Activated T-helper 2 cell treated with anti-CD3 and anti-CD28 coated beads, Interferon-gamma antibody, Interleukin-2, Interleukin-4, amounts not matched to agents 10 μg/mL and 5 μg/mL and 100 μg/mL, durations not matched to agents 14 hours and 24 hours and 36 hours (primary cell): ENCODE data around the gene UST. TPM values are rescaled to one million over a fixed set of nuclear protein-coding genes. Genes with fewer than 3 reads are reported as not detected.
A peak's percentile ranks its signal among the peaks of the same experiment; 100 is the strongest.

Experiments
- DNase-seq: peaks from one replicate; pipeline ENCODE4 v3.0.0; 2021; ENCODE audit warnings: low spot score
- H3K27ac Mint-ChIP-seq: one replicate; pipeline ENCODE4 v1.8.0; 2021; ENCODE audit warnings: mixed read lengths
- H3K27me3 Mint-ChIP-seq: one replicate; pipeline ENCODE4 v1.8.0; 2021; ENCODE audit warnings: low read depth, mixed read lengths
- H3K36me3 Mint-ChIP-seq: one replicate; pipeline ENCODE4 v1.8.0; 2021; ENCODE audit warnings: low read depth, mixed read lengths
- H3K4me1 Mint-ChIP-seq: one replicate; pipeline ENCODE4 v1.8.0; 2021; ENCODE audit warnings: low read depth, mixed read lengths
- H3K4me3 Mint-ChIP-seq: one replicate; pipeline ENCODE4 v1.8.0; 2021; ENCODE audit warnings: low read depth, mild to moderate bottlenecking, moderate library complexity, mixed read lengths
- H3K9me3 Mint-ChIP-seq: one replicate; pipeline ENCODE4 v1.8.0; 2021; ENCODE audit warnings: mixed read lengths
- intact Hi-C: fragments of 100-400 bp; cut with micrococcal nuclease; formaldehyde crosslinking; loops from one replicate; pipeline ENCODE4 v1.15.1; 2023
- total RNA-seq: library from RNA; stranded (reverse); gene quantifications from 2 replicates; pipeline ENCODE4 v1.2.3, GENCODE V29; 2022

The UST gene
- total RNA-seq, 1 donor from 2014 or later = 1.3 TPM

DNA sequence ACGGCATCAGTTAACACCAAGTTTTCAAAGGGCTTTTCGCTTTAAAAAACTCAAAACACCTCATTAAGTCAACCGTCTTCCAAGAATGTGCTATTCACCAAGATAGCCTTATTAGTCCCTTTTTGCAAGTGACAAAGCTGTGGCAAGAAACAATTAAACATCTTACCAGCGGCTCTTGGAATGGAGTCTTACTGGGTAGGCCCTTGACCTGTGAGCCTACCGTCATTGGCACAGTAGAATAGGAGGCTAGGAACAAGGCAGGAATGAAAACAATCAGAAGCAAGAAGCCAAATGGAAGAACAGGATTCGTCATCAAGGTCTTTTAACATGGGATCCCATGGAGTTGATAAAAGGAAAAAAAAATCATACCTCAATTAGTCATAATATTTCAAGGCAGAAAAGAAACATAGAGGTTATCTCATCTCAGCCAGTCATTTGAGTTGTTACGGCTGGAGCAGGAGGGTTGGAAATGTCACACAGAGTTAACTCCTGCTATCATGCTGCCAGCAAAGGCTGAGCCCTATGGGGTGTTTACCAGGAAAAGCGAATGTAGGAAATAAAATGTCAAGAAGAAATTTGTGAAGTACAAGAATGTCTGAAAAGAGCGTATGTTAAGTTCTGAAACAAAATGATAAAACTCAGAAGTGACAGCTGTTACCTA is 236.4 kb downstream of the UST start:
- H3K4me3 Mint-ChIP-seq = no peak overlapping the region
- no peak overlapping the region for H3K27ac Mint-ChIP-seq
- H3K36me3 Mint-ChIP-seq = no peaks in the 10 kb centered on the region
- no peaks in the 10 kb centered on the region for H3K4me1 Mint-ChIP-seq
- H3K9me3 Mint-ChIP-seq = no peaks in the 10 kb centered on the region
- DNase-seq = no peak
- peaks cover 29% of the 10 kb centered on the region for H3K27me3 Mint-ChIP-seq
- intact Hi-C loops = no loop called here

DNA sequence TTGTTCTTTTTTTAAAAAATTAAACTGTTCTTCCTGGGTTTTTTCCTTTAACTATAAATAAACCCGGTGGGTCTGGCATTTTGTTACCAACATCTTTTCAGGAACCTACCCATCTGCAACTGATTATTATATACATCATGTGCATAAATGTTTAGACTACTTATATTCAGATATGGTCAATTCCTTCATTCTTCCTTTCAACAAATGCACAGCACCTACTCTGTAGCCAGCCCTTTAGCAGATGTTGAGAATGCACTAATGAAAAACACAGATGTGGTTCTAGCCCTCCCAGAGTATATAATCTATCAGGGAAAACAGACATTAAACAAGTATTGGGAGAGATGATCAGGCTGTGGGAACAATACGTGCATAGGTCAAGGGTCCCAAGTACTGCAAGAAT is 237.1 kb downstream of the UST start:
- no peaks in the 10 kb centered on the region for H3K4me1 Mint-ChIP-seq
- no peaks in the 10 kb centered on the region for H3K36me3 Mint-ChIP-seq
- DNase-seq = no peak
- intact Hi-C loops = no loop called here
- no peak overlapping the region for H3K4me3 Mint-ChIP-seq
- no peaks in the 10 kb centered on the region for H3K9me3 Mint-ChIP-seq
- H3K27ac Mint-ChIP-seq = no peak overlapping the region
- H3K27me3 Mint-ChIP-seq = peaks cover 32% of the 10 kb centered on the region

DNA sequence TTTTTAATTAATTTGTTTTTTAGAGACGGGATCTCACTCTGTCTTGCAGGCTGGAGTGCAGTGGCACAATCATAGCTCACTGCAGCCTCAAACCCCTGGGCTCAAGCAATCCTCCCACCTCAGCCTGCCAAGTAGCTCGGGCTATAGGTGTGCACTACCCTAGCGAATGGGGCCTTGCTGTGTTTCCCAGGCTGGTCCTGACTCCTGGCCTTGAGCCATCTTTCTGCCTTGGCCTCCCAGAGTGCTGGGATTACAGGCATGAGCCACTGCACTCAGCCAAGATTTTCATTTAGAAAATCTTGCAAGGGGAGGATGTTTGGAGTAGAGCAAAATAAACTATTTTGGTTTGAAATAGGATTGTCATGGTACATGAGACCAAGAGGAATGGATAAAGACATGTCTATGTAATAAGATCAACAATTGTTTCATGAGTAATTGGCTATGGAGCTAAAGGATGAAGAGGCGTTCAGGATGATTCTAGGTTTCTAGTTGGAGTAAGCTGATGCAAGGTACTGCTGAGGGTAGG is 237.8 kb downstream of the UST start:
- no peak overlapping the region for H3K27ac Mint-ChIP-seq
- no peaks in the 10 kb centered on the region for H3K9me3 Mint-ChIP-seq
- intact Hi-C loops = no loop called here
- H3K4me3 Mint-ChIP-seq = no peak overlapping the region
- peaks cover 33% of the 10 kb centered on the region for H3K27me3 Mint-ChIP-seq
- peaks cover 1% of the 10 kb centered on the region for H3K4me1 Mint-ChIP-seq
- DNase-seq = no peak
- no peaks in the 10 kb centered on the region for H3K36me3 Mint-ChIP-seq

DNA sequence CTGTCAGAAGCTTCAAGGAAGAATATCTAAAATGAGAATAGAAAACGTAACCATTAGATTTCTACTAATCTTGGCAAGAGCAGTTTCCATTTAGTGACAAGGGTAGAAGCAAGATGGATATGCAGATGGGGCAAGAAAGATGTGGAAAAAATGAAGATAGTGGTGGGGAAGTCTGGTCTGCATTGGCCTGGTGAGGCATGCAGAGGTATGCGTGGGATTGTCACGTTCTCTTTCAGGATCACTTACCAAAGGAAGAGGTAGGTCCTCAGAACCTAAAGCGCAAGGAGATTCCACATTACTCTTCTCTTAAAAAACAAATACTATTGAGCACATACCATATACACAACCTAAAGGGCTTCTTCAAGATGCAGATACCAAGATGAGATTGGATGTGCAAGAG is 238.7 kb downstream of the UST start:
- Mint-ChIP-seq H3K27me3 (peaks cover 32% of the 10 kb centered on the region), H3K4me1 (peaks cover 1% of the 10 kb centered on the region), H3K36me3 (no peaks in the 10 kb centered on the region), H3K9me3 (no peaks in the 10 kb centered on the region), H3K27ac (no peak overlapping the region), H3K4me3 (no peak overlapping the region)
- intact Hi-C loops = no loop called here
- DNase-seq = no peak

DNA sequence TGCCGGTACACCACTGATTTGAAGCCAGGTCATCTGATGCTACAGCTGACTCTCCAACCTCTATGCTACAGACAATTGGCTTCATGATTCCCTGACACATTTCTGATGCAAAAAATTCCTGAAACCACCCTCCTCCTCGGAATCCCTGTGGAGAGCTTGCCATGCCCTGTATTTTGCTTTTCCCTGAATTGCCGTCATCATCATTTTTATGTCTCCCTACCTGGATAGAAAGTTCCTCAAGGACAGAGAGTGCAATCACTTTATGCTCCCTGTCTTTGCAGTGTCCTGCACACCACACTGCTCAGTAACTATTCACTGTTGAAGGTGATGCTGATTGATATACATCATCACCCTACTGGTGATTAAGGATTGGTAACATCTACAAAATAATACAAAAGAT is 239.8 kb downstream of the UST start:
- no peak for DNase-seq
- H3K27ac Mint-ChIP-seq = no peak overlapping the region

DNA sequence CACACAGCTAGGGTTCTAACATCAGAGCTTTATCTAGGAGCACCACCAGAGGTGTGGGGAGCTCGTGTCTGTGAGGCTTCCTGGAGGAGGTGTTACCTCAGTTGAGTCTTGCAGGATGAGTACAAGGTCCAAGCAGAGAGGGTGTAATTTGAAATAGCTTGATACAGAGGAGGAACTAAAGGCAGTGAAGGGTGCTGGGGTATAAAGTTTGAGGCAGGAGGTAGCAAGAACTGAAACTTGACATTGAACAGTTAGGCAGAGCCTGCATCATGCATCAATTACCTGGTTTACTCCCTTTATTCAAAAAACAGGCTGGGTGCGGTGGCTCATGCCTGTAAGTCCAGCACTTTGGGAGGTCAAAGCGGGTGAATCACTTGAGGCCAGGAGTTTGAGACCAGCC is 241.2 kb downstream of the UST start:
- Mint-ChIP-seq H3K4me1 (peaks cover 1% of the 10 kb centered on the region), H3K9me3 (no peaks in the 10 kb centered on the region), H3K27ac (no peak overlapping the region), H3K27me3 (peaks cover 30% of the 10 kb centered on the region), H3K36me3 (no peaks in the 10 kb centered on the region), H3K4me3 (no peak overlapping the region)
- intact Hi-C loops = no loop called here
- no peak for DNase-seq

More for the DNA sequence above, 239.8 kb downstream of the UST start:
- peaks cover 1% of the 10 kb centered on the region for H3K4me1 Mint-ChIP-seq
- no peaks in the 10 kb centered on the region for H3K36me3 Mint-ChIP-seq
- H3K4me3 Mint-ChIP-seq = no peak overlapping the region
- peaks cover 30% of the 10 kb centered on the region for H3K27me3 Mint-ChIP-seq
- no peaks in the 10 kb centered on the region for H3K9me3 Mint-ChIP-seq
- intact Hi-C loops = no loop called here

DNA sequence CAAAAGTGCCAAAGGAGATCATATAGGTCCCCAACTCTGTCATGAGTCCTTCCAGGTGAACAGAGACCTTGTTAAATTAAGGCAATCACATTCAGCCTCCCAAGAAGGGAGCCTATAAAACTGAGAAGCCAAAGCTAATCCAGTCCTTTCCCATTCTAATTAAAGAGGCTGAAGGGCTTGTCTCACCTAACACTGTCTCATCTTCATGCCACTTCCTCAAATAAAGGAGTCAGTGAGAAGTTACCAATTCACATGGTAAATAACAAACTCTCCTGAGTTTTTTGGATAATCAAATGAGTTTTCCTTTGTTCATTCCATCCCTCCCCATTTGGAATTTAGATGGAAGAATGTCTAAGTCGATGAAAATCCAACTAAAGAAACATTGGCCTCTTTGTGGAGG is 242.8 kb downstream of the UST start:
- H3K27ac Mint-ChIP-seq = no peak overlapping the region
- intact Hi-C loops = no loop called here
- H3K4me1 Mint-ChIP-seq = peaks cover 1% of the 10 kb centered on the region
- H3K9me3 Mint-ChIP-seq = no peaks in the 10 kb centered on the region
- peaks cover 30% of the 10 kb centered on the region for H3K27me3 Mint-ChIP-seq
- no peak for DNase-seq
- no peaks in the 10 kb centered on the region for H3K36me3 Mint-ChIP-seq
- no peak overlapping the region for H3K4me3 Mint-ChIP-seq

DNA sequence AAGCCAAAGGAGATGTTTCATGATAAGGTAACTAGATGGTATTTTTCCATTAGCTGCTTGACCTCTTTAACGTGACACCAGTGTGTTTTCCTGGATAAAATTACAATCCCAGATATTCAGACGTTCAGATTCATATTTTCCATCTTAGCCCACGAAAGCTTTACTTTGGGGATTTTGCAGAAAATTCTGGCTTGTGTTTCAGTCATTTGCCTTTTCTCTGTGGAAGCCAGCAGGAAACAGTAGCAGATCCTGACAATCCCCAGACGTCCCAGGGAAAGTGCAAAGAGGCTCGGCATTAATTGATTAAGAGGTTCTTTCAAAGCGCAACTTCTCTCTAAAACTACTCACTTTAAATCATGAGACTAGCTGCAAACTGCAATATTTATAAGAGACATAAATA is 243.6 kb downstream of the UST start:
- no peak overlapping the region for H3K4me3 Mint-ChIP-seq
- no peak for DNase-seq
- intact Hi-C loops = no loop called here

DNA sequence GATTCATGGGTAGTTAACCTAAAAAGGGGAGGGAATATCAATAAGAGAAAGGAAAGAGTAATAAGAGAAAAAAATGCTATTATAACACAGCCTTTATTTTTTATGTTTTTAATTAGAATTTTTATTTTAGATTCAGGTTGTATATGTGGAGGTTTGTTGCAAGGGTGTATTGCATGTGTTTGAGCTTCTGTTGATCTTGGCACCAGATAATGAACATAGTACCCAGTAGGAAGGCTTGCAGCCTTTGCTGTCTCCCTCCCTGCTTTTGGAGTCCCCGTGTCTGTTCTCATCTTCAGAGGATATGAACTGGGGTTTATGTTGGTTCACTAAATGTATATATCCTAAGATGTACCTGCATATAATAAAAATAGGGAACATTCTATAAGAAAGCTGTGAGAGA is 250.0 kb downstream of the UST start:
- DNase-seq = no peak
- peaks cover 13% of the 10 kb centered on the region for H3K27me3 Mint-ChIP-seq
- no peak overlapping the region for H3K27ac Mint-ChIP-seq
- H3K4me1 Mint-ChIP-seq = peaks cover 14% of the 10 kb centered on the region
- peaks cover 11% of the 10 kb centered on the region for H3K36me3 Mint-ChIP-seq
- H3K9me3 Mint-ChIP-seq = peaks cover 17% of the 10 kb centered on the region
- intact Hi-C loops = no loop called here
- H3K4me3 Mint-ChIP-seq = no peak overlapping the region

More for the DNA sequence above, 243.6 kb downstream of the UST start:
- Mint-ChIP-seq H3K4me1 (peaks cover 1% of the 10 kb centered on the region), H3K27ac (no peak overlapping the region), H3K36me3 (no peaks in the 10 kb centered on the region), H3K27me3 (peaks cover 23% of the 10 kb centered on the region), H3K9me3 (no peaks in the 10 kb centered on the region)

DNA sequence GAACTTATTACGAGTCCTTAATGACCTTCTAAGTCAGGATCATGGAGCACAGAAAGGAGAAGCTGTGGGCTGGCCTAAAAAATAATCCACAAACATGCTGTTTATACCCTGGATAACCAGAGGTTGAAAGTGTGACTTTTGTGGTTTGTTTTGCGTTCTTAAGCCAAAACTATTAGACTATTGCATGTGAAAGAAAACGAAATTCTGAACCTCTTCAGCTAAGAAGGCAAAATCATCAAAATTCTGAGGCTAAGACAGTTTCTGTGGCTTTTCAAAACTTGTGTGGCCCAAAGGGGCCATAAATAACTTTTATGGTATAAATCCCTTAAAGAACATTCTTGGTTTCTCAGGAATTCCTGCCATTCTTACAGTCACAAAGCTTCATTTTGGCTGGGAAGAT is 251.0 kb downstream of the UST start:
- Mint-ChIP-seq H3K27me3 (peaks cover 13% of the 10 kb centered on the region), H3K9me3 (peaks cover 21% of the 10 kb centered on the region), H3K4me3 (no peak overlapping the region), H3K27ac (no peak overlapping the region), H3K36me3 (peaks cover 11% of the 10 kb centered on the region), H3K4me1 (peaks cover 14% of the 10 kb centered on the region)
- intact Hi-C loops = no loop called here
- no peak for DNase-seq

DNA sequence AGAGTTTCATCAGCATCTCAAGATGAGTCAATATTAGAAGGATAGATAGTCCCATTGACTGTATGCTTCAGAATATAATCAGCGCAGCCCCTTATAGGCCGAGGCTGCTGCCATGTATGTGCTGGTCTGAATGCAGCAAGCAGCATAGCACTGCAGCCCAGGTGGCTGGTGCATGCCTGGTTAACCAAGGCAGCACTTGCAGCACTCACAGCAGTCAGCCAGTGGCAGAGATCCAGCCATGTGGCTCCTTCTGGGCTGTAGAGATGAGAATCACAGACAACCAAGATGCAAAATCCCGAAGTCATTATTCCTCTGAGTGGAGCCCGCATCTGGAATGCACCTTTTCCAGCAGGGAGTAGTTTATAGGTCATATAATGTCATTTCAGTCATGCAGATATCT is 251.9 kb downstream of the UST start:
- Mint-ChIP-seq H3K4me3 (no peak overlapping the region), H3K9me3 (peaks cover 21% of the 10 kb centered on the region), H3K27ac (no peak overlapping the region), H3K27me3 (peaks cover 13% of the 10 kb centered on the region), H3K4me1 (peaks cover 14% of the 10 kb centered on the region), H3K36me3 (peaks cover 11% of the 10 kb centered on the region)
- intact Hi-C loops = no loop called here
- no peak for DNase-seq

DNA sequence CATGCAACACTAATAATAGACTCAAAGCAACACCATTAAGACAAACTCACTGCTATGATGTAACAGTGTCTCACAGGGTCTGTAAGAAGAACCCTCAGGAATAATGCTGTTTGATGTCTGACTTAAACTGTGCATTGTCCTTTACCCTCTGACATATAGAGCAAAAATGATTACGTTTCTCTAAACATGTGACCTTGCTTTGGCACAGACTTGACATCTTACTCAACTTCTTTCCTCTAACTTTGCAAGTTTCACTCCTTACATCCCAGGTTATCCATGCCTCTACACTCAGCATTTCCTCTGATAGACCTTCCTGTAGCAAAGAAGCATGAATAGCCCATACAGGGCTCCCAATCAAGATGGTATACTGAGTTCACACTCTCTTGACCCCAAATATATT is 252.7 kb downstream of the UST start:
- H3K36me3 Mint-ChIP-seq = peaks cover 11% of the 10 kb centered on the region
- no peak for DNase-seq
- peaks cover 21% of the 10 kb centered on the region for H3K9me3 Mint-ChIP-seq
- H3K4me1 Mint-ChIP-seq = peaks cover 14% of the 10 kb centered on the region
- no peak overlapping the region for H3K27ac Mint-ChIP-seq
- no peak overlapping the region for H3K4me3 Mint-ChIP-seq
- intact Hi-C loops = no loop called here
- H3K27me3 Mint-ChIP-seq = peaks cover 11% of the 10 kb centered on the region

DNA sequence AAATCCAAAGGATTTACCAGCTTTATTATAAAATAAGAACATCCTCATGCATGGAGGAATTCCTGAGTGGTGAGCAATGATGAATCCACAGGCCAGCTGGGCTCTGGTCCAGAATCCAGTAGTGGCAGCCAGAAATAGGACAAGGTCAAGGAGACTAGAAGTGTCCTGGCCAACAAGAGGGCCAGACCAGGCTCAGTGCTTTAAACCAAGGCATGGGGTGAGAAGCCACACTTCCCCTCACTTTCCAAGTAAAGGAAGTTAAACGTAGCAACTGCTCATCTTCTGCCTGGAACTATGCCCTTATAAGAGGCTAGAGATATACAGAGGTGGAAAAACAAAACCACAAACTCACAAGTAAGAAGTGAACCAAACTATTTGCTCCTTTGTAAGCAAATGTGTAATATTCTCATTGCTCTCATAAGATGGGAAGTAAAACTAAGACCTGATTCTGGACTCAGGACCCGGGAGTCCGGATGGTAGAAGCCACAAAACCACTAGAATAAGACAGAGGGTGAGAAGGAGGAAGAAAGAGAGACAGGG is 253.2 kb downstream of the UST start:
- Mint-ChIP-seq H3K4me1 (peaks cover 14% of the 10 kb centered on the region), H3K4me3 (peak overlapping the region; percentile 7), H3K27ac (peak overlapping the region; percentile 6), H3K9me3 (peaks cover 21% of the 10 kb centered on the region), H3K27me3 (peaks cover 9% of the 10 kb centered on the region), H3K36me3 (peaks cover 11% of the 10 kb centered on the region)
- intact Hi-C loops = no loop called here
- DNase-seq = no peak
